DMS 273 (cell line): ENCODE measurements around the gene RHEX.
A peak's percentile ranks its signal among the peaks of the same experiment; 100 is the strongest.
"Not testable (repeated sequence)": the region's sequence is repeated elsewhere in the genome, so short reads cannot be mapped to it uniquely, and the experiment has no call there.

Experiments used
- DNase-seq: peaks from one replicate; lab custom pipeline; 2025; ENCODE audit not compliant: unreplicated experiment; lab: John Stamatoyannopoulos, UW

Gene RHEX

GRCh38 chr1:206030191-206030590, 22.8 kb upstream of the RHEX start:
- DNase-seq, result no peak

- peak; percentile 89 for DNase-seq
Measured at GRCh38 chr1:206030714-206031113, 22.3 kb upstream of the RHEX start.

- no peak for DNase-seq
Measured at GRCh38 chr1:206032380-206033140, 20.4 kb upstream of the RHEX start.

GRCh38 chr1:206035027-206035426, 17.9 kb upstream of the RHEX start:
- no peak for DNase-seq

GRCh38 chr1:206036663-206037455, 16.1 kb upstream of the RHEX start:
- DNase-seq, result no peak

- DNase-seq, result no peak
Measured at GRCh38 chr1:206037581-206037980, 15.4 kb upstream of the RHEX start.

- DNase-seq, result no peak
Measured at GRCh38 chr1:206039046-206039973, 13.7 kb upstream of the RHEX start.

- DNase-seq, result no peak
Measured at GRCh38 chr1:206040328-206040727, 12.6 kb upstream of the RHEX start.

- peak; percentile 20 for DNase-seq
Measured at GRCh38 chr1:206041640-206042039, 11.3 kb upstream of the RHEX start.

- no peak for DNase-seq
Measured at GRCh38 chr1:206047271-206047670, 5.7 kb upstream of the RHEX start.

GRCh38 chr1:206048582-206048981, 4.4 kb upstream of the RHEX start:
- DNase-seq, result no peak

GRCh38 chr1:206049293-206049692, 3.7 kb upstream of the RHEX start:
- no peak for DNase-seq

- no peak for DNase-seq
Measured at GRCh38 chr1:206049919-206050600, 2.9 kb upstream of the RHEX start.

- DNase-seq, result no peak
Measured at GRCh38 chr1:206050655-206051235, 2.2 kb upstream of the RHEX start.

GRCh38 chr1:206052231-206052865, 625 bp upstream of the RHEX start:
- DNase-seq, result not testable (repeated sequence)

GRCh38 chr1:206053616-206054015, 643 bp downstream of the RHEX start:
- DNase-seq, result not testable (repeated sequence)

GRCh38 chr1:206055069-206055625, 2.2 kb downstream of the RHEX start:
- not testable (repeated sequence) for DNase-seq

GRCh38 chr1:206055639-206056323, 2.8 kb downstream of the RHEX start:
- not testable (repeated sequence) for DNase-seq
